Panc1 (cell line): ENCODE measurements around the gene OR5L2. TPM values are rescaled to one million over a fixed set of nuclear protein-coding genes. Genes with fewer than 3 reads are reported as not detected.

Source experiments
- ATAC-seq: fragments of 200-7000 bp; cut with Tn5 transposase; 2 replicates; pipeline ENCODE4 v1.9.1; 2020; ENCODE audit warnings: mild to moderate bottlenecking, moderate library complexity
- Bru-seq: library from RNA; stranded (reverse); fragments of 400-500 nt; gene quantifications from one replicate; lab custom pipeline; 2021; lab: Mats Ljungman, UMichigan
- BruChase-seq, 2 experiments: library from RNA; stranded (reverse); fragments of 400-500 nt; gene quantifications; one replicate each; lab custom pipeline; 2021; lab: Mats Ljungman, UMichigan
- BruUV-seq: library from RNA; stranded (reverse); fragments of 400-500 nt; replicated peaks from 2 replicates; lab custom pipeline; 2021; lab: Mats Ljungman, UMichigan
- CTCF ChIA-PET: fragments of 300-600 bp; sonication (Branson Sonifier 250); formaldehyde crosslinking; loops from one replicate; lab custom pipeline; 2022; ENCODE audit warnings: antibody characterized with exemption; lab: Charles Lee
- POLR2A ChIA-PET: fragments of 300-600 bp; sonication (Branson Sonifier 250); formaldehyde crosslinking; loops from one replicate; lab custom pipeline; 2022; ENCODE audit warnings: antibody characterized with exemption; lab: Charles Lee
- DNase-seq: peaks from one replicate; pipeline ENCODE4 v3.0.0-alpha.2; 2010; ENCODE audit warnings: low read depth, low spot score
- H3K27ac ChIP-seq: 2 replicates; pipeline ENCODE4 v1.5.1; 2011; ENCODE audit warnings: mild to moderate bottlenecking, low read length, inconsistent platforms
- H3K27me3 ChIP-seq: fragments of 200-500 bp; sonication (Bioruptor generic); 2 replicates; pipeline ENCODE4 v1.6.0; 2014; ENCODE audit warnings: low read length, inconsistent platforms; ENCODE audit not compliant: control insufficient read depth, insufficient read depth
- H3K36me3 ChIP-seq: fragments of 200-500 bp; sonication (Bioruptor generic); 2 replicates; pipeline ENCODE4 v1.5.1; 2014; ENCODE audit warnings: inconsistent platforms, mild to moderate bottlenecking, low read length, moderate library complexity; ENCODE audit not compliant: control insufficient read depth, insufficient read depth
- H3K4me1 ChIP-seq: 2 replicates; pipeline ENCODE4 v1.5.1; 2011; ENCODE audit warnings: inconsistent platforms, mild to moderate bottlenecking, low read length, moderate library complexity; ENCODE audit not compliant: control insufficient read depth, insufficient read depth
- H3K4me3 ChIP-seq, 2 experiments: 2 replicates each; pipeline ENCODE4 v1.5.1; 2011 to 2012; ENCODE audit warnings: low read depth in 2 of 2, low read length in 2 of 2, mild to moderate bottlenecking in 2 of 2, inconsistent platforms in 1 of 2, moderate library complexity in 1 of 2
- H3K9me3 ChIP-seq: fragments of 200-500 bp; sonication (Bioruptor generic); 2 replicates; pipeline ENCODE4 v1.5.1; 2014; ENCODE audit warnings: low read depth, mild to moderate bottlenecking, inconsistent platforms, low read length, moderate library complexity; ENCODE audit not compliant: control insufficient read depth, insufficient read depth
- POLR2AphosphoS5 ChIP-seq: IDR thresholded peaks from 2 replicates; pipeline ENCODE4 v1.6.1; 2012; ENCODE audit warnings: mild to moderate bottlenecking, low read depth, low read length, moderate library complexity
- SIN3A ChIP-seq: IDR thresholded peaks from 2 replicates; pipeline ENCODE4 v1.6.1; 2012; ENCODE audit warnings: low read depth, mild to moderate bottlenecking, low read length, moderate library complexity, borderline replicate concordance; ENCODE audit not compliant: insufficient read depth
- TCF7L2 ChIP-seq: IDR thresholded peaks from 2 replicates; pipeline ENCODE4 v1.6.1; 2011; ENCODE audit warnings: mild to moderate bottlenecking, low read depth, low read length, inconsistent platforms
- in situ Hi-C: cut with HindIII; loops from 2 replicates; pipeline ENCODE4 v1.10.0; 2016; ENCODE audit warnings: low sequenced_read_pairs, low pct_unique_long_range_greater_than_20kb
- intact Hi-C: fragments of 100-400 bp; cut with micrococcal nuclease; formaldehyde crosslinking; loops from one replicate; pipeline ENCODE4 v1.10.0; 2022; ENCODE audit not compliant: unreplicated experiment
- long read RNA-seq: library from polyadenylated mRNA; unstranded; transcript quantifications from one replicate; pipeline ENCODE4 v2.0.0, GENCODE V29; 2021; ENCODE audit not compliant: unreplicated experiment
- polyA plus RNA-seq: library from polyadenylated mRNA; unstranded; fragments of >200 nt; gene quantifications from one replicate; pipeline ENCODE4 v1.2.1, GENCODE V29; 2012; ENCODE audit warnings: missing spikeins; ENCODE audit not compliant: insufficient read length
- total RNA-seq: library from RNA; stranded (reverse); gene quantifications from one replicate; pipeline ENCODE4 v1.2.1, GENCODE V29; 2021; ENCODE audit not compliant: unreplicated experiment
- TF ChIP-seq, protein P1 (sequence below), 2 experiments: IDR thresholded peaks; 2 replicates each; pipeline ENCODE4 v1.6.1; 2011 to 2012; ENCODE audit warnings: low read depth in 2 of 2, control low read depth in 1 of 2, low read length in 1 of 2, mild to moderate bottlenecking in 1 of 2, moderate library complexity in 1 of 2; ENCODE audit not compliant: insufficient read depth in 1 of 2
- TF ChIP-seq, protein P2 (sequence below): fragments of 450-650 bp; IDR thresholded peaks from 2 replicates; pipeline ENCODE4 v1.5.1; 2017; ENCODE audit warnings: mild to moderate bottlenecking

The OR5L2 gene
- total RNA-seq: not detected
- polyA plus RNA-seq: not detected
- Bru-seq, nascent RNA: not detected
- BruChase-seq, experiment 1, labeled RNA remaining after a 2-hour chase: not detected
- BruChase-seq, experiment 2, labeled RNA remaining after a 6-hour chase: not detected
- long read RNA-seq: 0 reads

DNA sequence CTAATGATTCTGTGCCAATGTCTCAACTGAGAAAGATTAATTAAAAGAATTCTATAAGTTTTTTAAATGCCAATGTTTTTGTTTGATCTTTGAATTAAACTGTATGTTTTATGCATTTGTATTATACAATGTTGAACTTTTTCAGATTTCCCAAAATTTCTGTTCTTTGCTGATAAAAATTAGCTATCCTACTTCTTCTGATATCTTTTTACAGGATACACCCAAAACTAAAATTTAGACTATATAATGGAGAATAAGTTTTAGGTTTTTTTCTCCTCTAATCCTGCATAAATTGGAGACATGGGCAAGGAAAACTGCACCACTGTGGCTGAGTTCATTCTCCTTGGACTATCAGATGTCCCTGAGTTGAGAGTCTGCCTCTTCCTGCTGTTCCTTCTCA, at the start of gene OR5L2:
OR5L2 (plus strand) TSS at position 301 of the 400 bp plus-strand sequence; CDS start at position 301, 0 bp downstream.
- no peaks in the 10 kb centered on the region for H3K36me3 ChIP-seq
- ChIA-PET CTCF (no interaction called here), POLR2A (no interaction called here)
- in situ Hi-C loops (no loop called here), intact Hi-C loops (no loop called here)
- H3K4me3 ChIP-seq: no peak within 1 kb of the TSS
- no peak within 1 kb of the TSS for H3K27ac ChIP-seq
- H3K4me1 ChIP-seq: no peaks in the 10 kb centered on the region
- no peaks in the 10 kb centered on the region for H3K27me3 ChIP-seq
- no peak for ATAC-seq
- H3K9me3 ChIP-seq: no peaks in the 10 kb centered on the region
- no peak for DNase-seq
- TF ChIP-seq, protein P1, sequence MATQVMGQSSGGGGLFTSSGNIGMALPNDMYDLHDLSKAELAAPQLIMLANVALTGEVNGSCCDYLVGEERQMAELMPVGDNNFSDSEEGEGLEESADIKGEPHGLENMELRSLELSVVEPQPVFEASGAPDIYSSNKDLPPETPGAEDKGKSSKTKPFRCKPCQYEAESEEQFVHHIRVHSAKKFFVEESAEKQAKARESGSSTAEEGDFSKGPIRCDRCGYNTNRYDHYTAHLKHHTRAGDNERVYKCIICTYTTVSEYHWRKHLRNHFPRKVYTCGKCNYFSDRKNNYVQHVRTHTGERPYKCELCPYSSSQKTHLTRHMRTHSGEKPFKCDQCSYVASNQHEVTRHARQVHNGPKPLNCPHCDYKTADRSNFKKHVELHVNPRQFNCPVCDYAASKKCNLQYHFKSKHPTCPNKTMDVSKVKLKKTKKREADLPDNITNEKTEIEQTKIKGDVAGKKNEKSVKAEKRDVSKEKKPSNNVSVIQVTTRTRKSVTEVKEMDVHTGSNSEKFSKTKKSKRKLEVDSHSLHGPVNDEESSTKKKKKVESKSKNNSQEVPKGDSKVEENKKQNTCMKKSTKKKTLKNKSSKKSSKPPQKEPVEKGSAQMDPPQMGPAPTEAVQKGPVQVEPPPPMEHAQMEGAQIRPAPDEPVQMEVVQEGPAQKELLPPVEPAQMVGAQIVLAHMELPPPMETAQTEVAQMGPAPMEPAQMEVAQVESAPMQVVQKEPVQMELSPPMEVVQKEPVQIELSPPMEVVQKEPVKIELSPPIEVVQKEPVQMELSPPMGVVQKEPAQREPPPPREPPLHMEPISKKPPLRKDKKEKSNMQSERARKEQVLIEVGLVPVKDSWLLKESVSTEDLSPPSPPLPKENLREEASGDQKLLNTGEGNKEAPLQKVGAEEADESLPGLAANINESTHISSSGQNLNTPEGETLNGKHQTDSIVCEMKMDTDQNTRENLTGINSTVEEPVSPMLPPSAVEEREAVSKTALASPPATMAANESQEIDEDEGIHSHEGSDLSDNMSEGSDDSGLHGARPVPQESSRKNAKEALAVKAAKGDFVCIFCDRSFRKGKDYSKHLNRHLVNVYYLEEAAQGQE (IDR thresholded peaks at IDR 0.05; ENCODE audit: insufficient read depth in 1 of 2, low read depth in 2 of 2, low read length in 1 of 2): no peak
- TF ChIP-seq, protein P2, sequence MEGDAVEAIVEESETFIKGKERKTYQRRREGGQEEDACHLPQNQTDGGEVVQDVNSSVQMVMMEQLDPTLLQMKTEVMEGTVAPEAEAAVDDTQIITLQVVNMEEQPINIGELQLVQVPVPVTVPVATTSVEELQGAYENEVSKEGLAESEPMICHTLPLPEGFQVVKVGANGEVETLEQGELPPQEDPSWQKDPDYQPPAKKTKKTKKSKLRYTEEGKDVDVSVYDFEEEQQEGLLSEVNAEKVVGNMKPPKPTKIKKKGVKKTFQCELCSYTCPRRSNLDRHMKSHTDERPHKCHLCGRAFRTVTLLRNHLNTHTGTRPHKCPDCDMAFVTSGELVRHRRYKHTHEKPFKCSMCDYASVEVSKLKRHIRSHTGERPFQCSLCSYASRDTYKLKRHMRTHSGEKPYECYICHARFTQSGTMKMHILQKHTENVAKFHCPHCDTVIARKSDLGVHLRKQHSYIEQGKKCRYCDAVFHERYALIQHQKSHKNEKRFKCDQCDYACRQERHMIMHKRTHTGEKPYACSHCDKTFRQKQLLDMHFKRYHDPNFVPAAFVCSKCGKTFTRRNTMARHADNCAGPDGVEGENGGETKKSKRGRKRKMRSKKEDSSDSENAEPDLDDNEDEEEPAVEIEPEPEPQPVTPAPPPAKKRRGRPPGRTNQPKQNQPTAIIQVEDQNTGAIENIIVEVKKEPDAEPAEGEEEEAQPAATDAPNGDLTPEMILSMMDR: no peak
- no peak for TF ChIP-seq SIN3A
- no peak for TF ChIP-seq POLR2AphosphoS5
- no peak for TF ChIP-seq TCF7L2
- BruUV-seq: no TSS peak

DNA sequence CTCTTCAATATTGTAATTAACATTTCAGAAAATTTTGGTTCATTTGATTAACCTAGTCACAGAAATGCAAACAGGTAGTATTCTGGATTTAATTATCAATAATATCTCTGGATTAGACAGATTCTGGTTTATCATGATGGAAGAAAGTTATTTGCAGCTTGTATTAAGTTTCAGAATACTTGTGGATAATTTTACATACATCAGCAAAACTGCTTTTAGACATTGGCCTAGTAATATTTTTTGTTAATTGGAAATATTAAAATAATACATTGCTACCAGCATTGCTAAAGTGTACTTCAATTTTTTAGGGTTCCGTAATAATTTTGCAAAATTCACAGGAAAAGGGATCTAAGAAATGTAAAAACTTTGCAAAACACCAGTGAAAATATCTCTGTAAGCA, 35.4 kb upstream of the OR5L2 start:
- Histone ChIP-seq H3K4me3 (no peak overlapping the region), H3K27ac (no peak overlapping the region), H3K4me1 (no peaks in the 10 kb centered on the region), H3K9me3 (no peaks in the 10 kb centered on the region), H3K27me3 (no peaks in the 10 kb centered on the region), H3K36me3 (no peaks in the 10 kb centered on the region)
- BruUV-seq: no TSS peak
- no peak for ATAC-seq
- CTCF ChIA-PET: no interaction called here
- DNase-seq: no peak
- no peak for TF ChIP-seq POLR2AphosphoS5
- TF ChIP-seq, protein P2: no peak
- TF ChIP-seq TCF7L2: no peak
- TF ChIP-seq, protein P1 (IDR thresholded peaks at IDR 0.05; ENCODE audit: insufficient read depth in 1 of 2, low read depth in 2 of 2, low read length in 1 of 2): no peak
- TF ChIP-seq SIN3A: no peak
- in situ Hi-C loops: no loop called here
- POLR2A ChIA-PET: no interaction called here
- intact Hi-C loops: no loop called here
